ENCODE results near the gene PAN3. TPM values are rescaled to one million over a fixed set of nuclear protein-coding genes. Genes with fewer than 3 reads are reported as not detected.

The PAN3 gene
- total RNA-seq: 13.8 and 20.6 TPM in 2 replicates

GRCh38 chr13:28138012-28138755 is at the start of gene PAN3:
Gene PAN3, plus strand, starts transcription at chr13:28138545. Its CDS starts 113 bp downstream, at chr13:28138658.

GRCh38 chr13:28100150-28101121 is 37.9 kb upstream of the PAN3 start, which contains the start of gene FLT3:
Gene FLT3, minus strand, starts transcription at chr13:28100576. Its CDS starts 66 bp downstream, at chr13:28100510.

Other genes with a start within 250 kb of the PAN3 start
- gene PDX1, start 218.5 kb upstream of the PAN3 start, total RNA-seq: not detected in 2 replicates
- not detected in 2 replicates for gene CDX2, start 169.2 kb upstream of the PAN3 start, total RNA-seq
- not detected in 2 replicates for gene URAD, start 149.9 kb upstream of the PAN3 start, total RNA-seq
- gene FLT3, start 38.0 kb upstream of the PAN3 start, total RNA-seq: not detected in 2 replicates

Measured in bladder microvascular endothelial cell (primary cell).